GM18505 (cell line): Measurements from ENCODE around the gene SP3.

ENCODE experiments used
- ATAC-seq: cut with Tn5 transposase; IDR thresholded peaks from one replicate; pipeline ENCODE4 v1.9.1; 2021; ENCODE audit not compliant: unreplicated experiment
- POLR2A ChIP-seq: IDR thresholded peaks from 4 replicates; pipeline ENCODE4 v1.6.1; 2011; ENCODE audit warnings: borderline replicate concordance; ENCODE audit not compliant: insufficient read depth, insufficient read length; ENCODE audit errors: extremely low read depth

SP3 gene

DNA sequence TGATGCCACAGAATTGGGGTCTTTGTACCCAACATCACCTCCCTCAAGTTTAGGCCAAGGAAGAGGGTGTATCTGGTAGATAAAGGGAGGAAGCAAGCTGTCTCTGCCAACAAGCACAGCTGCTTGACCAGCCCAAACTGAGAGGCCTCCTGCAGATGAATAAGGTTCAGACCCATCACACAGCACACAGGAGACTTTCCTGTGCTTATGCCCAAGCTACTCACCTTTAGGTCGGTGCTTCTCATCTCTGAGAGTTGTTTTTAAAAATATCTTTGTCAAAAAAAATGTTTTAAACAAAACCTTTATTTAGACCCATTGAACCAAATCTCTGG lies 24.7 kb upstream of the SP3 start:
- no peak for ATAC-seq
- TF ChIP-seq POLR2A = no peak

DNA sequence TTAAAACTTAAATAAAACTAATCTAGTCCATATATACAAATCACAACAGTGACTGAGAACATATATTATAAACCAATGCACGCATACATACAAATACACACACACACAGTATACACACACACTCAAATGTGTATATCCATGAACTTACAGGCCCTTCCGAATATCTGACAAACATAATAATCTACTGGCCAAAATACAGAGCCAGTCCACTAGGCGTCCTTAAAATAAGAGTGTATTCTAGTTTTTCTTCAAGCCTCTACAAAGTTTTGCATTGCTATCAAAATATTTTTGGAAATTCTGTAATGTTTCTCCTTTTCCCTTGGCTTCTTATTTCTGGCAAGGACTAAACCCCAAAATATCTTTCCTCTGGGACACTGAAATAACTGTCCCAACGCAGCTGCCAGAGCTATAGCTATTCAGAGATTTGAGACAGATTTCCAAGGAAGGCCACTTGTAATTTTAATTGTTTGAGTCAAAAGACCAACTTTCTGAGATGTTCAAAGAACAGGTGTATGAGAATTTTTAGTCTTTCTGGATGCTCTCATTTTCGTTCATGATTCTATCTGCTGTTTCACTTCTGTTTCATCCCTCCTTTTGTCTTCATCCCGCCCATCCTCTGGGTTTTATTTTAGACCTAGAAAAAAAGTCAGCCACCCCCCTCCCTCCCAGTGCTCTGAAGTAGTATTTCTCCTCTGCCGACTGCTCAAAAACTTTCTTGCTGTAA lies 24.1 kb upstream of the SP3 start:
- no peak for ATAC-seq
- TF ChIP-seq POLR2A = no peak

DNA sequence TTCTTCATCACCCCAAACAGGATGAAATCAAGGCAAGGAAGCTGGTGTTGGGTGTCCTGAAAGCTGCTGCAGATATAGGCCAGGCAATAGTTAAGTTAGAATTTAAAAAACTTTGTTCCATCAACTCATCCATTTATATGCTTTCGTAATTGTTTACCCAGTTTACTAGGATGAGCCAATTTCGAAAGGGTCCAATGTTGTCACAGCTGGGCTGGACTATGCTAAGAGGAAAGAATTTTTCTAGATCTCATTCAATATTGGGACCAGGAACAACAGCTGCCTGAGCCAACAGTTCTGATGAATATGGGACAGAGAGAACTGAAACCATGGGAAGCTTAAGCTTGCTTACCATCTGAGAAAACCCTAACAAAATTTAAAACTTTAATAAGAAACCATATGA lies 21.6 kb upstream of the SP3 start:
- no peak for ATAC-seq
- no peak for TF ChIP-seq POLR2A

DNA sequence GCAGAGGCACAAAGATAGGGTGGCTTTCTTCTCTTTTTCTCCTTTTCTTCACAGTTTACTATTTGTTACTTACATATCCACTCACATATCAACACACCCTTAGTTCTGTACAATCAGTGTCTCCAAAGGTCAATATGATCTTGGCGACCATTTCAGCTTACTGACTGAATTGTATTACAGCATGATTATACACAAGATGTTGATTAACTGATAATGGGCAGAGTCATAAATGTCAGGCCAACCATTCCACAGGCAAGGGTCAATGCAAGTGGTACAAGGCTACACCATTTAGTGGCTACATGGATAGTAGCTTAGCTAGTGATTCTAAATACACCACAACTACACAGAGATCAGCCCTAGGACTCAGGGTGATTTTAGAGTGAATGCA lies 20.4 kb upstream of the SP3 start:
- TF ChIP-seq POLR2A = no peak
- ATAC-seq = no peak

DNA sequence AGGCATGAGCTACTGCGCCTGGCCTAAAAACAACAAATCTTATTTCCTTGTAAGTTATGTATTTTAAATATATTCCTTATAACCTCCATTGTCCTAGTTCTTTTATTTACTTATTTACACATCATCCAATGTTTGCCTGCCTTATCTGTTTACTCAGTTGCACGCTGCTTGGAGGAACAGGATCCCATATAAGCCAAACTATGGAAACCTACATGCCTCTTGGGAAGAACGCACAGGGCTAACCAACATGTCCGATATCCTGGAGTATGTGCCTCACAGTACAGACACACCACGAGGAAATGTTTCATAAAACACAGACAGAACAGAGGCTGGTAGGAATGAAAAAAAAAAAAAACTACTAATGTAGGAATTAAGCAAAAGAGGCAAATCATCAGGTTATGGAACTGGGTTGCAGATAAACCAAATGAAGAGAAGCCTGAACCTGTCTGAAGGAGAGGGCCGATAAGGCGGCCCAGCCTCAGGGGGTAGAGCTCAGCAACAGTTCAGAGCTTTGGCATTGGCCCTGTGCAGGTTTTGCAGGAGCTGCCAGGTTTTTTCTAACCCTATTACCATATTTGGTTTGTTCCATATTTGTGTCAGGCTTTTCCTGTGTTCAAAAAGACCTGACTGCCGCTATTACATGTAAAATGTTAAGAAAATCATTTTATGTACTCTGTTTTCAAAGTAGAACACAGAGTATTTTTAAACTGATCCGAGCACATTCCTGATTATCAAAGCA lies 19.9 kb upstream of the SP3 start:
- no peak for ATAC-seq
- no peak for TF ChIP-seq POLR2A

DNA sequence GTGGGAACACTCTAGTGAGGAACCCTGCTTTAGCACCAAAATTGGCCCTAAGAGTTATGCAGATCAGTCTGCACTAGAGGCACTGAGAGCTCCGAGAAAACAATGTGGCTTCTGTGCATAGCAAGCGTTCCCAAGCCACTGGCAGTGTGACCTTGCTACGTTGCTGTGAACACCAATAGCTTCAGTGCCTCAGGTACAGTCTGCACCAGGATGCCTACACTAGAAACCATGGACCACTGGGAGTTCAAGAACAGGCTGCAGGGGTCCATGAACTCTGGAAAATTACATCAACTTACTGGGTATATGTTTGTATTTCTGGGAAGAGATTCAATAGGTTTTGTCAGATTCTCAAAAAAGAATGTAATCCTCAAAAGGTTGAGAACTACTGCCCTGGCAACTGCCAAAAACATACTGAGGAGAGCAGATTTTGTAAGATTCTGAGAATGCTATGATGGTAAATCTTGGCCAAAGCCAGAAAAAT lies 18.3 kb upstream of the SP3 start:
- no peak for TF ChIP-seq POLR2A
- ATAC-seq = no peak

DNA sequence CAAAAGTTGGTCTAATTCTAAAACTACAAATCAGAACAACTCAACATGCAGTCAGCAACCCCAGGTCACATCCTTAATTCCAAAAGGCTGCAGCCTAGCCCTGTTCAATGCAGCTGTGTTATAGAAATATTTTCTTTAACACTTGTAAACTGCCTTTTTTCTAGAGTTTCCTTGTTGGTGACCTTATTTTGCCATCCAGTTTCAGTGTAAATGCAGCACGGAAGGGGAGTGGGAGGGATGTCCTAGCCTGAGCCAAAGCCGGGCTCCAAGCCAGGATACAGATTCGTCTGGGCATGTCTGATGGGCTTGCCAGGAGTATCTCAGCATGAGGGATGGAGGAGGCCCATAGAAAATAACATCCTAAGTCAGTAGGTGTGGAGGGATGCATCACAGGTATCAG lies 17.7 kb upstream of the SP3 start:
- no peak for TF ChIP-seq POLR2A
- no peak for ATAC-seq

DNA sequence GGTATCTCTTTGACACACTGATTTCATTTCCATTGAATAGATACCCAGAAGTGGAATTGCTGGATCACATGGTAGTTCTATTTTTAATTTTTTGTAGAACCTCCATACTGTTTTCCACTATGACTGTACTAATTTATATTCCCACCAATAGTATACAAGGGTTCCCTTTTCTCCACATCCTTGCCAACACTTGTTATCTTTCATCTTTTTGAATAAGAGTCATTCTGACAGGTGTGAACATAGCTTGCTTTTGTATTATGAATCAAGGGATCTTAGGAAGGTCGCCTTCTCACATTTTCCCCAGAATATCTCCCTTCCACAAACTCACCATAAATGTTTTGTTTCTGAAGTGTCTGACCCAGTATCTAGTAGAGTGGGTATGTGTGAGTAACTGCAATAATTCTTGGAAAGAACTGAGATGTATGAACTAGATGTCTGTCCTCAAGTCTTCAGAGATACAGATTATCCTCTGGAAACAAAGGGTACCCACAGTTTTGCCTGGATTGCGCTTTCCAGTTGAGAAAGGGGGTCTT lies 17.1 kb upstream of the SP3 start:
- TF ChIP-seq POLR2A = no peak
- ATAC-seq = no peak

DNA sequence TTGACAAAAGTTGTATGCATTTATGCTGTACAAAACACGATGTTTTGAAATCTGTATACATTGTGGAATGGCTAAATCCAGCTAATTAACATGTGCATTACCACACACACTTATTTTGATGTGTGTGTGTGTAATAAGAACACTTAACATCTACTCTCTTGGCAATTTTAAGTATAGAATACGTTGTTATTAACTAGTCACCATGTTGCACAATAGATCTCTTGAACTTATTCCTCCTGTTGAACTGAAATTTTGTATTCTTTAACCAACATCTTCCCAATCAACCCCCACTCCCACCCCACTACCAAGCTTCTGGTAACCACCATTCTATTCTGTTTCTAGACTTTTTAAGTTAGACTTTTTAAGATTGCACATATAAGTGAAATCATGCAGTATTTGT lies 16.3 kb upstream of the SP3 start:
- no peak for ATAC-seq
- TF ChIP-seq POLR2A = no peak

DNA sequence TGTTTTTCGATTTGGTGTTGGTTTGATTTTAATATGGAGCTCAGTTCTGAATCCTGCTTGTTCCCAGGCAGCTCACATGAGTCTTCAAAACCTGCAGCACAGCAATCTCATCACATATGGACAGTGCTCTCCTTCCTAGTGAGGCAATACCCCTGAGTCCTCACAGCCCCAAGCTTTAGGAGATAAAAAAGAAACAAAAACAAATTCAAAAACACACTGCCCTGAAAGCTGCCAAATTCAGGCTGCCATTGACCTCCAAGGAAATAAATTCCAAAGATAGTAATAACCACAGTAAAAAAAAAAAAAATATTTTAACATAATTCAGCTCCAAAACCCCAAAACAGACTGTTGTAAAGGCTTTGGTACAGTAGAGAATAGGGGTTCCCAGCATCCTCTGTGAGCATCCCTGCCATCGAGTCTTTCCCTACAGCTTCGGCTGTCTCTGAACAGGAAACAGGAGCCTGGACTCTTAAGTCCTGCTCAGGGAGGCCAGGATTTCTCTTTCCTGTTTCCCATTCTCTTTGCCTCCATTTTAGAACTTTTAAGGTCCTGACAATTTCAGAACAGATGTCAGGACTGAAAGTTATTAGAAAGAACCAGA lies 14.7 kb upstream of the SP3 start:
- no peak for ATAC-seq
- no peak for TF ChIP-seq POLR2A

DNA sequence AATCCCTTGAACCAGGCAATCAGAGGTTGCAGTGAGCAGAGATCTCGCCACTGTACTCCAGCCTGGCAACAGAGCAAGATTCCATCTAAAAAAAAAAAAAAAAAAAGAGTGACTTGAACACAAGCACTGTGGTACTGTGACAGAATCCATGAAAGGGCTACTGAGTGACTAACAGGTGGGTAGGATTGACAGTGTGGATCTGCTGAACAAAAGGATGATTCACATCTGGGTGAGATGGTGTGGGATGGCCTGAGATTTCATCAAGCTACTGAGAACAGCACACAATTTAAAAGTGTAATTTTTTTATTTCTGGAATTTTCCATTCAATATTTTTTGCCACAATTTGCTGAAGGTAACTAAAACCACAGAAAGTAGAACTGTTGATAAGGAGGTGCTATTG lies 13.3 kb upstream of the SP3 start:
- TF ChIP-seq POLR2A = no peak
- ATAC-seq = no peak

DNA sequence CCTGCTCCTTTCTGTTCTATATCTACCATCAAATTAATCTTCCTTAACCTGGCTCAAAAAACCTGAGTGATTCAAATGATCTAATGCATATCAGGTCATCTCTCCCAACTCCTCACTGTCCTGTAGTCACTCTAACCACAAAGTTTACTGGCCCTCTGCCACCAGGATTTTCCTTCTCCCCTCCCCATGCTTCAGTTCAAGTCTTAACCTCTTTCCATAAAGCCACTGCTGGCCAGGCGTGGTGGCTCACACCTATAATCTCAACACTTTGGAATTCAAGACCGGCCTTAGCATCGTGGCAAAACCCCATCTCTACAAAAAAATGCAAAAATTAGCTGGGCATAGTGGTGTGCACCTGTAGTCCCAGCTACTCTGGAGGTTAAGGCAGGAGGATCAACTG lies 7.5 kb upstream of the SP3 start:
- ATAC-seq = no peak
- TF ChIP-seq POLR2A = no peak

DNA sequence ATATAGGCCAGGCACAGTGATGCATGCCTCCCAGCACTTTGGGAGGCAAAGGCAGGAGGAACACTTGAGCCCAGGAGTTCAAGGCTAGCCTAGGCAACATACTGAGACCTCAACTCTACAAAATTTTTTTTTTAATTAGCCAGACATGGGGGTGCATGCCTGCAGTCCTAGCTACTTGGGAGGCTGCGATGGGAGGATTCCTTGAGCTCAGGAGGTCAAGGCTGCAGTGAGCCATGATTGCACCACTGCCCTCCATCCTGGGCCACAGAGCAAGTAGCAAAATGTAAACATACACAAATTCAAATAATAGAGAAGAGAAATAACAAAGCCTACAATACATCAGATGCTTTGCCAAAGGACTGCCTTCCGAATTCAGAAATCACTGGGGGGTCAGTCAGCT lies 7.0 kb upstream of the SP3 start:
- TF ChIP-seq POLR2A = no peak
- ATAC-seq = no peak

DNA sequence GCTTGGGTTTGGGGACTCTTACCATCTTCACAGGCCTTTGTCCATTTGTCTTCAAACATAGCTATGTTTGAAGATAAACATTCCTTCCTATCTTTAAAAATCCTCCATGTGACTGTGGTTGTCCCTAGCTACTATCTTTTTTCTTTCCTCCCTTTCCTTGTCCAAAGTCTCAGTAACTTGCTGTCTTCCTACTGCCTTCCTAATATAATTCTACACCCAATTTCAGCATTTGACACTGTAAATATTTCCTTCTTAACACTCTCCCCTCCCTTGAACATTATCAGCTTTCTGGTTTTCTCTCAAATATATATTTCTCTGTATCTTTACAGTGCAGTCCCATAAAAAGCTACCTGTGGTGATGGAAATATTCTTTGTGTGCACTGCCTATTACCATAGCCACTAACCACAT lies 5.3 kb upstream of the SP3 start:
- ATAC-seq = no peak
- no peak for TF ChIP-seq POLR2A

DNA sequence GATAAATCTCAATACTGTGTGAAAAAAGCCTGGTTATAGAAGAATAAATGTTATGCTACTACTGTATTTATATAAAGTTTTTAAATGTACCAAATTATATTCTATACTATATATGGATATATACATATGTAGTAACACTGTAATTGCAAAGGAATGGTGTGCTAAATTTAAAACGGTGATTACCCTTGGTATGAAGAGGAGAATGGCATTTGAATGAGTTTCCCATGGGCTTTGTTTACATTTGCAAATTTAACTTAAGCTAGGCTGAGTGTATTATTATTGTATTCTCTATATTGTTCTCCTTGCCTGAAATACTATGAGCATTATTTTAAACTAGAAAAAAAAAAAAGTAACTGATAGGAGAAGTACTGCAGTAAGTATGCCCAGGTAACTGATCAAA lies 4.7 kb upstream of the SP3 start:
- TF ChIP-seq POLR2A = no peak
- no peak for ATAC-seq

DNA sequence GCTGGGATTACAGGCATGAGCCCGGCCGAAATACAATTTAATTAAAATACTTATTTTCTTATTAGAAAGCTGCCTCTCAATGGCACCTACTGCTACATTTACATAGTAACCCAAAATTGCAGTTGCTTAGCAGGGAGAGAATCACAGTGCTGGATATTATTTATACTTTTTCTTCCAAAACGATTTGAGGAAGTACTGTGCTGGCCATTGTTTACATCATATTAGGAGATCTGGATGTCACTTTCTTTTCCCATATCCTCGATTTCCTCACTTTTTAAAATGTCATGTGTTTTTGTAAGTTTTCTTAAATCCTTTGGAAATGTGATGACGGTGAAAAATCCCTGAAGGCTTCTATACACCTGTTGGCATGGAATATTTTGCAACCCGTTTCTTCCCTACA lies 3.4 kb upstream of the SP3 start:
- no peak for ATAC-seq
- TF ChIP-seq POLR2A = no peak
